ENCODE results near the gene USP53.

Gene USP53

DNA sequence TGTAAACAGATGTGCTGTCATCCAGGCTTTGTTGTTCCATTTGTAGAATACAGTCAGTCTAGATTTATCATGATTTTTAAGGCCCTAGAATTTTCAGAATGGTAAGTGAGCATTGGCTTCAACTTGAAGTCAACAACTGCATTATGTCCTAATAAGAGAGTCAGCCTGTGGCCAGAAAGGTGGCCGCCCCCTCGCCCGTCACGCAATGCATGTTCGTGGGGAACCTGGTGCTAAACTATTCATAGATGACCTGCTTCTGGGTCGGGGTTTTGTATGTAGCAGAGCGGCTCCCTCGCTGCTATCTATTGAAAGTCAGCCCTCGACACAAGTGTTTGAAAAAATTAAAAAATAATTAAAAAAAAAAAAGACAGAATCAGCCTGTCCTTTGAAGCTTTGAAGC, 24.7 kb downstream of the USP53 start:
- H3K36me3 ChIP-seq (ENCODE audit: insufficient read depth, insufficient read length, low read length) = peaks cover 6% of the 10 kb centered on the region
- H3K4me3 ChIP-seq (ENCODE audit: insufficient read length, low read depth) = no peak overlapping the region
- DNase-seq (ENCODE audit: low read depth, low spot score) = no peak
- no peaks in the 10 kb centered on the region for H3K27me3 ChIP-seq (ENCODE audit: insufficient read depth, insufficient read length)
- no peak overlapping the region for H3K9ac ChIP-seq (ENCODE audit: insufficient read length, low read depth)
- TF ChIP-seq SUZ12 (IDR thresholded peaks at IDR 0.05; ENCODE audit: extremely low read depth, insufficient read depth, insufficient read length) (no peak), YY1 (IDR thresholded peaks at IDR 0.05; ENCODE audit: insufficient read depth, insufficient read length) (no peak), ZNF274 (IDR thresholded peaks at IDR 0.05; ENCODE audit: low read depth, low read length) (no peak)
- no peaks in the 10 kb centered on the region for H3K9me3 ChIP-seq (ENCODE audit: insufficient read depth, low read length)
- H3K4me1 ChIP-seq (ENCODE audit: insufficient read depth, insufficient read length) = no peaks in the 10 kb centered on the region

DNA sequence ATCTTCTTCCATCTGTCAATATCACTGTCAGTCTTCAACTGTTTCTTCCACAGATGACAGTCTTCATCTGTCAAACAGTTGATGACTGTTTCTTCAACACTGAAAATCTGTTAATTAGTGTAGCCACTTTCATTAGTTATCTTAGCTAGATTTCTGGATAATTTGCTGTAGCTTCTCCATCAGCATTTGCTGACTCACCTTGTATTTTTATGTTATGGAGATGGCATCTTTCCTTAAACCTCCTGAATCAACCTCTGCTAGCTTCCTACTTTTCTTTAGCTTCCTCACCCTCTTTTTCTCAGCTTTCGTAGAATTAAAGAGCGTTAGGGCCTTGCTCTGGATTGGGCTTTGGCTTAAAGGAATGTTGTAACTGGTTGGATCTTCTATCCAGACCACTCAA, 25.1 kb downstream of the USP53 start:
- H3K9me3 ChIP-seq (ENCODE audit: insufficient read depth, low read length) = no peaks in the 10 kb centered on the region
- H3K4me3 ChIP-seq (ENCODE audit: insufficient read length, low read depth) = no peak overlapping the region
- H3K9ac ChIP-seq (ENCODE audit: insufficient read length, low read depth) = no peak overlapping the region
- no peaks in the 10 kb centered on the region for H3K27me3 ChIP-seq (ENCODE audit: insufficient read depth, insufficient read length)
- DNase-seq (ENCODE audit: low read depth, low spot score) = no peak
- peaks cover 6% of the 10 kb centered on the region for H3K36me3 ChIP-seq (ENCODE audit: insufficient read depth, insufficient read length, low read length)
- H3K4me1 ChIP-seq (ENCODE audit: insufficient read depth, insufficient read length) = no peaks in the 10 kb centered on the region
- TF ChIP-seq ZNF274 (IDR thresholded peaks at IDR 0.05; ENCODE audit: low read depth, low read length) (no peak), SUZ12 (IDR thresholded peaks at IDR 0.05; ENCODE audit: extremely low read depth, insufficient read depth, insufficient read length) (no peak), YY1 (IDR thresholded peaks at IDR 0.05; ENCODE audit: insufficient read depth, insufficient read length) (no peak)

DNA sequence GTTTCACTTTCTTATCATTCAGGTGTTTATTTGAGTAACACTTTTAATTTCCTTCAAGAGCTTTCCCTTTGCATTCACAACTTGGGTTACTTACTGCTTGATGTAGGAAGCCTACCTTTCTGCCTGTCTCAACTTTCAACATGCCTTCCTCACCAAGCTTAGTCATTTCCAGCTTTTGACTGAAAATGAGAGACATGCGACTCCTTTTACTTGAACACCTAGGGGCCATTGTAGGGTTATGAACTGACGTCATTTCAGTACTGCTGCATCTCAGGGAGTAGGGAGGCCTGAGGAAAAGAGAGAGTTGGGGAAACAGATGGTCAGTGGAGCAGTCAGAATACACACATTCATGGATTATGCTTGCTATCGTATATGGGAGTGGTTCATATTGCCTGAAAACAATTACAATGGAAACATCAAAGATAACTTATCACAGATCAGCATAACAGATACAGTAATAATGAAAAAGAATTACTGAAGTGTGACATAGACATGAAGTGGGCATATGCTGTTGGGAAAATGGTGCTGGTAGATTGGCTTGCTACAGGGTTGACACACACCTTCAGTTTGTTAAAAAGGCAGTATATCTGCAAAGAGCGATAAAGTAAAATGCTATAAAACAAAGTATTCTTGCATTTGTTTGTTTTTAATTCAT, 25.7 kb downstream of the USP53 start:
- Histone ChIP-seq H3K4me3 (ENCODE audit: insufficient read length, low read depth) (no peak overlapping the region), H3K9ac (ENCODE audit: insufficient read length, low read depth) (no peak overlapping the region), H3K4me1 (ENCODE audit: insufficient read depth, insufficient read length) (no peaks in the 10 kb centered on the region), H3K9me3 (ENCODE audit: insufficient read depth, low read length) (no peaks in the 10 kb centered on the region), H3K36me3 (ENCODE audit: insufficient read depth, insufficient read length, low read length) (peaks cover 6% of the 10 kb centered on the region), H3K27me3 (ENCODE audit: insufficient read depth, insufficient read length) (no peaks in the 10 kb centered on the region)
- no peak for DNase-seq (ENCODE audit: low read depth, low spot score)
- TF ChIP-seq ZNF274 (IDR thresholded peaks at IDR 0.05; ENCODE audit: low read depth, low read length) = no peak
- TF ChIP-seq YY1 (IDR thresholded peaks at IDR 0.05; ENCODE audit: insufficient read depth, insufficient read length) = no peak
- no peak for TF ChIP-seq SUZ12 (IDR thresholded peaks at IDR 0.05; ENCODE audit: extremely low read depth, insufficient read depth, insufficient read length)

DNA sequence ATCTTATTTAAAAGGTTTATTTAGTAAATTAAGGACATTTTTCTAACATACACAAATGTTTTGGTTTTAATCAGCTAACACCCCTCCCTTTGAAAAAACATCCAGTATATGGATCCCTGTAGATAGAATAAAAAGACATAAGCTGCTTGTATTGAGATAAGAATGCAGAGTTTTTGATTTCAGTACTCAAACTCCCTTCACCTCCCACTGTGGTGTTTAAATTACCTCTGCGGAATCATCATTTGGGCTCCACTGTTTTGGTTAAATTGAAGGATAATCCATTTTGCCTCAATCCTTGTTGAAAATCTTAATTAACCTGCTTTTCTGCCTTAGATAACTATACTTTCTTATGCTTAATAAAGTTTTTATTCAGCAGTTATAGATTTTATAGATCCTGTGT, 27.6 kb downstream of the USP53 start:
- no peak overlapping the region for H3K9ac ChIP-seq (ENCODE audit: insufficient read length, low read depth)
- TF ChIP-seq ZNF274 (IDR thresholded peaks at IDR 0.05; ENCODE audit: low read depth, low read length) (no peak), YY1 (IDR thresholded peaks at IDR 0.05; ENCODE audit: insufficient read depth, insufficient read length) (no peak), SUZ12 (IDR thresholded peaks at IDR 0.05; ENCODE audit: extremely low read depth, insufficient read depth, insufficient read length) (no peak)
- no peak for DNase-seq (ENCODE audit: low read depth, low spot score)
- peaks cover 10% of the 10 kb centered on the region for H3K36me3 ChIP-seq (ENCODE audit: insufficient read depth, insufficient read length, low read length)
- no peaks in the 10 kb centered on the region for H3K9me3 ChIP-seq (ENCODE audit: insufficient read depth, low read length)
- H3K27me3 ChIP-seq (ENCODE audit: insufficient read depth, insufficient read length) = no peaks in the 10 kb centered on the region
- H3K4me3 ChIP-seq (ENCODE audit: insufficient read length, low read depth) = no peak overlapping the region
- no peaks in the 10 kb centered on the region for H3K4me1 ChIP-seq (ENCODE audit: insufficient read depth, insufficient read length)

DNA sequence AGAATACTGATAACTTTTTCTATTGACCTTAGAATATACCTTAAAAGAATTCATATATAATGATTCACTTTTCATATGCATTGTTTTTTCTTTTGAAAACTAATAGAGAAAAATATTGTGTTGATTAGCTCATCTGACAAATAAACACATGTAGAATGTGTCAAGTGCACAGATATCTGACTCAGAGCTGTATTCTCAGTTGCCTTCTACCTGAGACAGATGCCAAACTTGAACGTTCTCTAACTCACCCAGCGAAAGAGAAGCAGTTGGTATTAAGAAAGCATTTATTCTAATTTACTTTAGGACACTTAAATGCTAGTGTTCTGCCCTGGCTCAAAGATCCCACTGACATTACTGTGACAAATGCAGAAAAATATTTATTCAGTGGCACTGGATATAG, 28.1 kb downstream of the USP53 start:
- DNase-seq (ENCODE audit: low read depth, low spot score) = no peak
- Histone ChIP-seq H3K9me3 (ENCODE audit: insufficient read depth, low read length) (no peaks in the 10 kb centered on the region), H3K4me1 (ENCODE audit: insufficient read depth, insufficient read length) (no peaks in the 10 kb centered on the region), H3K9ac (ENCODE audit: insufficient read length, low read depth) (no peak overlapping the region), H3K27me3 (ENCODE audit: insufficient read depth, insufficient read length) (no peaks in the 10 kb centered on the region), H3K36me3 (ENCODE audit: insufficient read depth, insufficient read length, low read length) (peaks cover 11% of the 10 kb centered on the region), H3K4me3 (ENCODE audit: insufficient read length, low read depth) (no peak overlapping the region)
- TF ChIP-seq SUZ12 (IDR thresholded peaks at IDR 0.05; ENCODE audit: extremely low read depth, insufficient read depth, insufficient read length) (no peak), ZNF274 (IDR thresholded peaks at IDR 0.05; ENCODE audit: low read depth, low read length) (no peak), YY1 (IDR thresholded peaks at IDR 0.05; ENCODE audit: insufficient read depth, insufficient read length) (no peak)

DNA sequence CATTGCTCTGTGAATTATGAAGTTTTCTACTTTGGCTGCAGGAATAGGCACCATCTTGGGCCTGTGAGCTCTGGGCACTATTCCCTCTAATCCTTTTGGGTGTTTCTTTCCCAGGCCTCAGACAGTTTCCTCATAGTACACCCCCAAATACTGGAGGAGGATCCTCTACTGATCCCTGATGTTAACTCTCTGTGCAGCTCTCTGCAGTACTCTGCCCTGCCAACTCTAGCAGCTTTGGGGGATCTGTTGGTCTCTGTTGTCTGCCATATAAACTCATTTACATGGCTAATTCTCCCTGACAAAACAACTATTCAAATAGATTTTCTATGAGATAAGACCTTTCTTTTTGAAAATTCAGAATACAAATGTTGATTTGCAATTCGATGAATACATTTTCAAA, 29.9 kb downstream of the USP53 start:
- H3K27me3 ChIP-seq (ENCODE audit: insufficient read depth, insufficient read length) = no peaks in the 10 kb centered on the region
- no peaks in the 10 kb centered on the region for H3K4me1 ChIP-seq (ENCODE audit: insufficient read depth, insufficient read length)
- no peaks in the 10 kb centered on the region for H3K9me3 ChIP-seq (ENCODE audit: insufficient read depth, low read length)
- H3K36me3 ChIP-seq (ENCODE audit: insufficient read depth, insufficient read length, low read length) = peaks cover 14% of the 10 kb centered on the region
- no peak overlapping the region for H3K9ac ChIP-seq (ENCODE audit: insufficient read length, low read depth)
- no peak for DNase-seq (ENCODE audit: low read depth, low spot score)
- TF ChIP-seq YY1 (IDR thresholded peaks at IDR 0.05; ENCODE audit: insufficient read depth, insufficient read length) (no peak), SUZ12 (IDR thresholded peaks at IDR 0.05; ENCODE audit: extremely low read depth, insufficient read depth, insufficient read length) (no peak), ZNF274 (IDR thresholded peaks at IDR 0.05; ENCODE audit: low read depth, low read length) (no peak)
- H3K4me3 ChIP-seq (ENCODE audit: insufficient read length, low read depth) = no peak overlapping the region

DNA sequence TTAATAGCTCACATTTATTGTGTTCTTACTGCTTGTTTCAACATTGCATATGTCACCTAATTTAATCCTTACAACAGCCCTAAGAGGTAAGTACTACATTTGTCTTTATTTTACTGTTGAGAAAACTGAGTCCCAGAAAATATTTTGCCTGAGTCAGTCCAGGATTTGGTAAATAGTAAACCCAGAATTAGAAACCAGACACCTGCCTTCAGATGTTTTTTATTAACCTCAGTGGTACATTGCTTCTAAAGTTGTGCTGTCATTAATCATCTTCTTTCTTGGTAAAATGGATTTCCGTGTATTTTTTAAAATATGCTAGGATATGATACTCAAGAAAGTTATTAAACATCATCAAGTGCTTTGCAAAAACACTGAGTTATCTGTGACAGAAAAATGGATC, 31.4 kb downstream of the USP53 start:
- H3K4me3 ChIP-seq (ENCODE audit: insufficient read length, low read depth) = no peak overlapping the region
- TF ChIP-seq ZNF274 (IDR thresholded peaks at IDR 0.05; ENCODE audit: low read depth, low read length) (no peak), SUZ12 (IDR thresholded peaks at IDR 0.05; ENCODE audit: extremely low read depth, insufficient read depth, insufficient read length) (no peak), YY1 (IDR thresholded peaks at IDR 0.05; ENCODE audit: insufficient read depth, insufficient read length) (no peak)
- H3K9ac ChIP-seq (ENCODE audit: insufficient read length, low read depth) = no peak overlapping the region
- H3K27me3 ChIP-seq (ENCODE audit: insufficient read depth, insufficient read length) = no peaks in the 10 kb centered on the region
- no peaks in the 10 kb centered on the region for H3K4me1 ChIP-seq (ENCODE audit: insufficient read depth, insufficient read length)
- H3K36me3 ChIP-seq (ENCODE audit: insufficient read depth, insufficient read length, low read length) = peaks cover 19% of the 10 kb centered on the region
- H3K9me3 ChIP-seq (ENCODE audit: insufficient read depth, low read length) = no peaks in the 10 kb centered on the region
- DNase-seq (ENCODE audit: low read depth, low spot score) = no peak
